Measurements from ENCODE around the gene C4orf17.

- TF ChIP-seq CTCF (IDR thresholded peaks at IDR 0.05), result no peak
- no peak for TF ChIP-seq POLR2A (IDR thresholded peaks at IDR 0.05)
Observed at GRCh38 chr4:99506781-99507180, 4.0 kb upstream of the C4orf17 start.
